Neuronal stem cell (in vitro differentiated cells): ENCODE measurements around the gene SLC7A11.

Experiments
- DNase-seq: peaks from one replicate; pipeline ENCODE4 v3.0.0-alpha.2; 2013; ENCODE audit warnings: low spot score
- H2AFZ ChIP-seq: one replicate; pipeline ENCODE4 v1.6.1; 2013; ENCODE audit warnings: mild to moderate bottlenecking, low read length, inconsistent platforms
- H2AK5ac ChIP-seq: 2 replicates; pipeline ENCODE4 v1.6.1; 2013; ENCODE audit warnings: low read depth, mild to moderate bottlenecking, inconsistent platforms, low read length, moderate library complexity, mixed read lengths
- H2BK120ac ChIP-seq: 2 replicates; pipeline ENCODE4 v1.6.1; 2013; ENCODE audit warnings: low read depth, mild to moderate bottlenecking, inconsistent platforms, low read length, moderate library complexity, mixed read lengths
- H2BK12ac ChIP-seq: one replicate; pipeline ENCODE4 v1.6.1; 2013; ENCODE audit warnings: low read length, inconsistent platforms
- H2BK15ac ChIP-seq: 2 replicates; pipeline ENCODE4 v1.6.1; 2013; ENCODE audit warnings: mild to moderate bottlenecking, low read length, inconsistent platforms, mixed read lengths
- H2BK5ac ChIP-seq: one replicate; pipeline ENCODE4 v1.6.1; 2013; ENCODE audit warnings: inconsistent platforms, mild to moderate bottlenecking, low read length, moderate library complexity
- H3K14ac ChIP-seq: one replicate; pipeline ENCODE4 v1.6.1; 2013; ENCODE audit warnings: low read length, inconsistent platforms
- H3K18ac ChIP-seq: 2 replicates; pipeline ENCODE4 v1.6.1; 2013; ENCODE audit warnings: low read length, inconsistent platforms
- H3K23ac ChIP-seq: 2 replicates; pipeline ENCODE4 v1.6.1; 2013; ENCODE audit warnings: low read depth, mild to moderate bottlenecking, mixed read lengths, low read length, inconsistent platforms; ENCODE audit not compliant: poor library complexity
- H3K27ac ChIP-seq: replicated peaks from 3 replicates; pipeline ENCODE4 v1.5.1; 2013; ENCODE audit warnings: low read length, inconsistent platforms
- H3K27me3 ChIP-seq, 3 experiments: 2 replicates each; pipeline ENCODE4 v1.6.1; 2013; ENCODE audit warnings: low read length in 3 of 3, mild to moderate bottlenecking in 2 of 3, inconsistent platforms in 1 of 3, low read depth in 1 of 3, mixed read lengths in 1 of 3, moderate library complexity in 1 of 3; ENCODE audit not compliant: control insufficient read depth in 3 of 3, insufficient read depth in 3 of 3
- H3K36me3 ChIP-seq, 2 donors: replicated peaks in 1 of 2; 2 replicates each; pipeline ENCODE4 v1.6.1; 2013; ENCODE audit warnings: low read length in 2 of 2; ENCODE audit not compliant: control insufficient read depth in 2 of 2, insufficient read depth in 2 of 2
- H3K4ac ChIP-seq: 2 replicates; pipeline ENCODE4 v1.6.1; 2013; ENCODE audit warnings: inconsistent platforms, mild to moderate bottlenecking, low read length, moderate library complexity
- H3K4me1 ChIP-seq, 2 donors: 1 replicate in 1 of 2; 2 replicates in 1 of 2; pipeline ENCODE4 v1.6.1; 2013; ENCODE audit warnings: low read length in 2 of 2, low read depth in 1 of 2; ENCODE audit not compliant: control insufficient read depth in 2 of 2, insufficient read depth in 1 of 2
- H3K4me2 ChIP-seq: one replicate; pipeline ENCODE4 v1.6.1; 2013; ENCODE audit warnings: mild to moderate bottlenecking, low read length, inconsistent platforms; ENCODE audit not compliant: insufficient read depth, poor library complexity, severe bottlenecking
- H3K4me3 ChIP-seq, 2 donors: 2 replicates each; pipeline ENCODE4 v1.5.1; 2013; ENCODE audit warnings: low read length in 2 of 2, mild to moderate bottlenecking in 2 of 2, inconsistent platforms in 1 of 2, moderate library complexity in 1 of 2
- H3K79me1 ChIP-seq: one replicate; pipeline ENCODE4 v1.6.1; 2013; ENCODE audit warnings: low read depth, mild to moderate bottlenecking, inconsistent platforms, low read length, moderate library complexity
- H3K9ac ChIP-seq: one replicate; pipeline ENCODE4 v1.6.1; 2013; ENCODE audit warnings: mild to moderate bottlenecking, low read depth, low read length, inconsistent platforms; ENCODE audit not compliant: poor library complexity
- H3K9me3 ChIP-seq, 2 donors: replicated peaks in 1 of 2; 2 replicates each; pipeline versions ENCODE3 to v1.6.1; 2013; ENCODE audit warnings: low read length in 2 of 2, mild to moderate bottlenecking in 2 of 2, inconsistent platforms in 1 of 2, low read depth in 1 of 2, mixed read lengths in 1 of 2, moderate library complexity in 1 of 2; ENCODE audit not compliant: control insufficient read depth in 2 of 2, insufficient read depth in 1 of 2
- H4K8ac ChIP-seq: one replicate; pipeline ENCODE4 v1.6.1; 2013; ENCODE audit warnings: low read depth, mild to moderate bottlenecking, inconsistent platforms, low read length, moderate library complexity
- H4K91ac ChIP-seq: one replicate; pipeline ENCODE4 v1.6.1; 2013; ENCODE audit warnings: low read length, low read depth, mild to moderate bottlenecking, inconsistent platforms; ENCODE audit not compliant: poor library complexity
- WGBS, 2 donors: extraction: QIAGEN DNeasy Blood & Tissue Kit; methylation state at CpG; one replicate each; pipeline ENCODE4 v1.1.7; 2013; ENCODE audit warnings: missing lambda C conversion rate in 2 of 2, mixed read lengths in 1 of 2; ENCODE audit not compliant: insufficient read length in 2 of 2, insufficient replicate concordance in 1 of 2; ENCODE audit errors: extremely low coverage in 2 of 2; 5-methylcytosine and 5-hydroxymethylcytosine counted together

The SLC7A11 gene

DNA sequence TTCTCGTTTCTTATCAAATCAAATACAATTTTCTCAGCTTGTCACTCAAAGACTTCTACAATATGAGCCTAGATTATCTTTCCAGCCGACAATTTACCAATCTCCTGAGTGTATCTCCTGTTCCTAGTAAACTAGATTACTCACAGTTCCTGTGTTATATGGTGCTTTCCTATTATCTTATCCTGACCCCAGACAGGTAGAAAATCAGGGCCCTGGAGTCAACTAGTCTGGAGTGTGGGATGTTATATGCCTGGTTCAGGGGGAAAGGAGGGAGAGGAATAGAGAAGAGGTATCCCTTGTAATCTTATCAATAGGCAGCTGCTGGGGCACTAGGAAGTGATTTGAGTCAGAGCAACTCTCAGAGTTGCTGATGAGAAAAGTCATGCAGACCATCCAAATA, 127.1 kb downstream of the SLC7A11 start:
- Histone ChIP-seq H3K4me2 (no peak overlapping the region), H2BK12ac (no peak overlapping the region), H3K27me3 (no peaks in the 10 kb centered on the region), H3K79me1 (no peaks in the 10 kb centered on the region), H3K9ac (no peak overlapping the region), H3K4me1 (no peaks in the 10 kb centered on the region), H3K36me3 (no peaks in the 10 kb centered on the region), H3K4me3 (no peak overlapping the region), H3K23ac (no peak overlapping the region), H3K9me3 (no peaks in the 10 kb centered on the region), H2BK15ac (no peak overlapping the region), H3K14ac (no peak overlapping the region), H3K27ac (no peak overlapping the region), H2BK5ac (no peak overlapping the region), H2AFZ (peak overlapping the region; percentile 12), H4K8ac (no peak overlapping the region), H2BK120ac (no peak overlapping the region), H3K4ac (no peak overlapping the region), H4K91ac (no peak overlapping the region), H2AK5ac (no peak overlapping the region), H3K18ac (no peak overlapping the region)
- no peak for DNase-seq
- WGBS, 2 donors: no CpG with 5 or more reads among the region's 2 CpGs

GRCh38 chr4:138114434-138114833, 127.7 kb downstream of the SLC7A11 start:
- no peaks in the 10 kb centered on the region for H3K9me3 ChIP-seq
- H2AFZ ChIP-seq: no peak overlapping the region
- no peak overlapping the region for H3K14ac ChIP-seq
- H3K4me1 ChIP-seq: no peaks in the 10 kb centered on the region
- H3K18ac ChIP-seq: no peak overlapping the region
- H4K91ac ChIP-seq: no peak overlapping the region
- DNase-seq: no peak
- no peaks in the 10 kb centered on the region for H3K27me3 ChIP-seq
- no peak overlapping the region for H2BK12ac ChIP-seq
- no peak overlapping the region for H3K4me3 ChIP-seq
- WGBS, 2 donors: no CpG with 5 or more reads among the region's 1 CpG
- no peak overlapping the region for H3K4ac ChIP-seq
- H3K36me3 ChIP-seq: no peaks in the 10 kb centered on the region
- H2BK15ac ChIP-seq: no peak overlapping the region
- no peak overlapping the region for H2BK5ac ChIP-seq
- no peak overlapping the region for H2BK120ac ChIP-seq
- no peak overlapping the region for H4K8ac ChIP-seq
- H3K27ac ChIP-seq: no peak overlapping the region
- H3K4me2 ChIP-seq: no peak overlapping the region
- H3K23ac ChIP-seq: no peak overlapping the region
- H2AK5ac ChIP-seq: no peak overlapping the region
- no peak overlapping the region for H3K9ac ChIP-seq
- H3K79me1 ChIP-seq: no peaks in the 10 kb centered on the region
